CD4-positive, alpha-beta T cell treated with Interferon gamma for 1 hour (primary cell): ENCODE results near the gene ATP2A3.
A peak's percentile ranks its signal among the peaks of the same experiment; 100 is the strongest.

Experiments used
- DNase-seq: peaks from one replicate; pipeline ENCODE4 v3.0.0-alpha.2; 2020

ATP2A3 gene

GRCh38 chr17:3906881-3907280, 57.4 kb downstream of the ATP2A3 start:
- no peak for DNase-seq

DNA sequence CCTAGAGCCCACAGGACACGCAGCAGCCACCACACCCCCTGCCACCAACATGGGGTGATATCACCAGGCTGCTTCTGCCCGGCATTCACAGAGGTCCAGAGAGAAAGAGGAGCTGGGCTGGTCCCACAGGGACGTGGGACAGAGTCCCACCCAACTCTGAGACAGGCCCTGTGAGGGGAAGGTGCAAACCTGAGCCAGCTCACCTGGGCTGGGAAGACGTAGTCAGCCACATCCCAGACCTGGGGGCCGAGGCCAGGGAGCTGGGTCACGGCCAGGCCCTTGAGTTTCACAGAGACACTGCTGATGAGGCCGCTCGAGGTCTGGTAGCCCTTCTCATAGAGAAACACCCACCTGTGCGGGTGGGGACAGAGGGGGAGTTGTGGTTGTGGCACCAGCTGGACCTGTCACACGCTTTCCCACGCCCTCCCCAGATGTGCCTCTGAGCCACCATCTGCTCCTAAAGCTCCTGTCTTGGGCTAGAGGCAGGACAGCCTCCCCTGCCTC, 59.2 kb downstream of the ATP2A3 start:
- peak; percentile 23 for DNase-seq

DNA sequence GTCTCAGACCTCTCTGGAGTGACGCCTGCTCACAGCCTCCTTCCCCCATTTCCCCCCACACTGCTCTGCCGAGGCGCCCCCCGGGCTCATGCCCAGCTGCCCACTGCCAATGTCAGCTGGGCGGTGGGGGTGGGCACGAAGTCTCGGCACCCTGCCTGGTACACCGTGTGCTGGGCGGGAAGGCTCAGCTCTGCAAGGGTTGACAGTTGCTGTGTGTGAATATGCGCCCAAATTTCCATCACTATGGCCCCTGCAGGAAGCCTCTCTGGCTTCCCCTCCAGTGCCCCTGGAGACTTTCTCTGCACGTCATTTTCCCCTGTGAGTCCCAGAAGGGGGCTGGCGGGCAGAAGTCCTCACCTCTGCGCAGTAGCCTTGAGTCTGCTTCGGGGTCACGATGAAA, 59.7 kb downstream of the ATP2A3 start:
- no peak for DNase-seq

DNA sequence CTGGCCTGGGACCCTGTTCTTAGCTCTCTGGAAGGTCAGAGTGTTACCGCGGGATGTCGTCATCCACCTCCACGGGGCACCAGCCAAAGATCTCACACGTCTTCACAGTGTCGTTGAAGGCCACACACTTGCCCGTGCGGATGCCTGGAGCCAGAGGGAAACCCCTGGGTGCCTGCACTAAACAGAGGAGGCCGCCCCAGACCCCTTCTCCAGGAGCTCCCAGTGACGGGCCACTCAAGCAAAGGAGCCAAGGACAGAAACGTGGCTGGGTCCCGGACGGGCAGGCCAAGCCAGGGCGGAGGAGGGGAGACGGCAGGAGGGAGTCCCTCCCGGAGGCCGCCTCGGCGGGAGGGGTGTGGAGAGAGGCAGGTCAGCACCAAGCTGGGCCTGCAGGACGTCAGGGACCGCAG, 60.4 kb downstream of the ATP2A3 start:
- DNase-seq: no peak

DNA sequence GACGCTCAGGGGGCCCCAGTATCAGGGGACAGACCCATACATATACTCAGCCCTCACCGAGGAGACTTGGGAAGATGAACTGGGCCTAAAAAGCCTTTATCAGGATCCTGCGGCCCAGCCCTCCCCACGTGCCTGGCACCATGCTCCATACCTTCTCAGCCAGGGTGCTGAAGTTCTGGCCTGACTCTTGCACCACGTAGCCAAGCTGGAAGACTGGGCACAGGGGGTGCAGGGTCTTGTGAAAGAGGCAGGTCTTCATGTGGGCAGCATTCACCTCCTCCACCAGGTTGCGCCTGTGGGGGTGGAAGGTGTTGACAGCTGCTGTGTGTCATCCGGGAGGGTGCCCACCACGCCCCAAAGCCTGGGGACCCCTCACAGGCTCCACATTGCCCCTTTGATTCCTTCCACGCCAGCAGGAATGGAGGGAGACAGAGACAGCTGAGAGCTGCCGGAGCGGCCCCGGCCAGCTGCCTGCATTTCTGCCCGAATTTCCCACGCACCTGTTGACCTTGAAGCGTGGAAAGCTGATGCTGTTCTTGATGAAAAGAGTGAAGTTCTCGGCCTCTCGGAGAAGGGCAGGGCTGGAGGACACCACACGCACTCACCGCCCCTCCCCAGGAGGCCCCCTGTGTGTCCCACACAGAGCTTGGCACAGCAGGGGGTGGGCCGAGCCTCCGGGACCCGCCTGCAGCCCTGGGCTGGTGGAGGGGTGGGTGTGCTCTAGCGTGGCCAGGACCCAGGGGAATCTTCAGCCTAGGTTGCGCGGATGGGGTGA, 61.0 kb downstream of the ATP2A3 start:
- no peak for DNase-seq

GRCh38 chr17:3900646-3901045, 63.6 kb downstream of the ATP2A3 start:
- DNase-seq: no peak

- no peak for DNase-seq
Observed at GRCh38 chr17:3897731-3898130, 66.5 kb downstream of the ATP2A3 start.

- no peak for DNase-seq
Observed at GRCh38 chr17:3896968-3897235, 67.3 kb downstream of the ATP2A3 start.

- no peak for DNase-seq
Observed at GRCh38 chr17:3896108-3896967, 67.9 kb downstream of the ATP2A3 start.

- DNase-seq: no peak
Observed at GRCh38 chr17:3895354-3895753, 68.9 kb downstream of the ATP2A3 start.

- DNase-seq: no peak
Observed at GRCh38 chr17:3894911-3895343, 69.3 kb downstream of the ATP2A3 start.

DNA sequence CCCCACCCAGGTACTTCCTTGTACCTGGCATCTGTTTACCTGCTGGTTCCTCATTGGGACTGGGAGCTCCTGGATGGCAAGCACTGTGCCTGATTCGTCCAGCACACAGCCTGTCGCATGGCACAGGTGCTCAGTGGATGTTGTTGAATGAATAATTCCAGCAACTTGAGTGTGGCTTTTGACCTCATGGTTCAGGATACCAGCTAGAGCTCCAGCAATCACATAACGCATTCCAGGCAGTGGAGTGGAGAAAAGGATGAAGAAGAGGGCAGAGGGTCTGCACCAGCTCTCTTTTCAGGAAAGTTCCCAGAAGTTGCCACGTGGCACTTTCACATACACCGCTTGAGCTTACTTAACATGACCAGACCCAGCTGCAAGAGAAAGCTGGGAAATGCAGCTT, 70.0 kb downstream of the ATP2A3 start:
- DNase-seq: no peak

GRCh38 chr17:3893720-3894116, 70.5 kb downstream of the ATP2A3 start:
- DNase-seq: no peak

DNA sequence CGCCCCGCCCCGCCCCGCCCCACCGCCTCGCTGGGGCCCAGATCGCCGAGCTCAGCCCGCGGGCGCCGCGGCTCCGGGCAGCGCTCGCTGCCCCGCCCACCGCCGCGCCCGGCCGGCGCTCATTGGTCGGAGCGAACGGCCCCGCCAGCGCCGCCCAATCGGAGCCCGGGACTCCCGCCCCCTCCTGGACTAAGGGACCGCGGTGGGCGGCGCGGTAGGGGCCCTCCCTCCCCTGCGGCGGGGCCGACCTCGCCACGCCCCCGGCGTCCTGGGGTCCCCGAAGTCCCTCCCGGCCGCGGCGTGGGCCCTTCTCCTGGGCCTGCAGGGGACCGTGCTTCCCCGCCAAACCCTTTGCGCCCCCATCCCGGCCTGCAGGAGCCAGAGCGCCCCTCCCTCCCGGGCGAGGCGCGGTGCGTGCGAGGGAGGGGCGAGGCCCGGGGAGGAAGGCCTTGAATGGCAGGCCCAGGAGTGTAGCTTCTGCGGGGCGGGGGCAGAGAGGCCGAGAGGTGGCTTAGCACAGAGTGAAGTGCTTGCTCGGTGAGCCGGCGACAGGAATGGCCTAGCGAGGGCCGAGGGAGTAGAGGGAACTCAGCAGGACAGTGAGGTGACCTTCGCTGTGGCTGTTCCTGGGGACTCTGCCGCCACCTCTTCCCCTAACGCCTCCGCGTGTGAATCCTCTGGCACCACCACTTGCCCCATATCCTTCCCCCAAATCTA, 71.1 kb downstream of the ATP2A3 start, which contains the start of gene CAMKK1:
Gene CAMKK1, minus strand, starts transcription at position 51 of the 717 bp plus-strand sequence. CDS start 7,366 bp downstream, outside the sequence.
- DNase-seq: peak; percentile 87

GRCh38 chr17:3892095-3892998, 71.9 kb downstream of the ATP2A3 start:
- DNase-seq: peak; percentile 87

DNA sequence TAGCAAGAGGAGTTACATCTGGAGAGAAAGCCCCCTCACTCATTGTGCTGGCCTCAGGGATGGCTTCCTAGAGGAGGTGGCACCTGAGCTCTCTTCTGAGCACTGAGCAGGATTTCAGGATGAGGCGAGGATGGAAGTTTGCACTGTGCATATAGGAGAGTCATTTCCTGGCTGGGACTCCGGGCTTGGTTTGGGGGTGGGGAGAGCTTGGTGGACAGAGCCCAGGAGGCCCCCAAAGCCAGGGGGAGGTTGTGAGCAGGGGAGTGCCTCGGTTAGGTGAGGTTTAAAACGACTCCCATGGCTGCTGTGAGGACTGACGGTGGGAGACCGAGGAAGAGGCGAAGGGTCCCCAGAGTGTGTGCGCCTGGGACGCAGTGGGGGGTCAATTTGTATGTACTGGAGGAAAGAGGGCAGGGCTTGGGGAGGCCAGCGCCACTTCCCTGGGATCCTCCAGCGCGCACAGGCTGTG, 72.6 kb downstream of the ATP2A3 start:
- no peak for DNase-seq

GRCh38 chr17:3890878-3891219, 73.4 kb downstream of the ATP2A3 start:
- DNase-seq: no peak

- no peak for DNase-seq
Observed at GRCh38 chr17:3890082-3890877, 74.0 kb downstream of the ATP2A3 start.

DNA sequence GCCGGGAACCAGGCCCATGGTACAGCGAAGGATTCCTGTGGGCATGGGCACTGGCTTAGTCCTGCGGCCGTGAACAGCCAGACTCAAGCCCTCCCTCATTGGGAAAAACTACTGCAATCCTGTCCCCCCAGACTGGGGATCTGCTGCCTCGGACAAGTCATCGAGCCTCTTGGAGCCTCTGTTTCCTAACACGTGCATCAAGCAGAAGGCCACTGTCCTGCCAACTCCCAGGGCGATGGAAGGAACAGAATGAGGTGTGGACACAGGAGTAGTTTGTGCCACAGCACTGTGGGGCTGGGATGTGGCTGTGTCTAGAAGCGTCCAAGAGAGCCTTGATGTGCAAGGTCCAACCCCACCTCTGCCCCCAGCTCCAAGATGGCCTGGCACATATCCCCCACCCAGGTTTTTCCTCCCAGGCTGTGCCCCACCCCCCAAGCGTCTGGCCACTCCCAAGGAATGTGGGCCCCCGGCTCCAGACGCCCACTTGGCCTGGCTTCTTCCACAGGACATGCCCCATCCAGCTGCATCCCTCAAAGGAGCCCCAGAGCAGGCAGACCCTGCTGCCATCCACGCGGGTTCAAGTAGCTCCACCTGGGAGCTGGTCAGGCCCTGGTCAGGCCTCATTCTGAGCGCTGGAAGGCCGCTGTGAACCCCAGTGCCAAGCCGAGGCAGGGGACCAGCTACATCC, 74.8 kb downstream of the ATP2A3 start:
- DNase-seq: no peak

DNA sequence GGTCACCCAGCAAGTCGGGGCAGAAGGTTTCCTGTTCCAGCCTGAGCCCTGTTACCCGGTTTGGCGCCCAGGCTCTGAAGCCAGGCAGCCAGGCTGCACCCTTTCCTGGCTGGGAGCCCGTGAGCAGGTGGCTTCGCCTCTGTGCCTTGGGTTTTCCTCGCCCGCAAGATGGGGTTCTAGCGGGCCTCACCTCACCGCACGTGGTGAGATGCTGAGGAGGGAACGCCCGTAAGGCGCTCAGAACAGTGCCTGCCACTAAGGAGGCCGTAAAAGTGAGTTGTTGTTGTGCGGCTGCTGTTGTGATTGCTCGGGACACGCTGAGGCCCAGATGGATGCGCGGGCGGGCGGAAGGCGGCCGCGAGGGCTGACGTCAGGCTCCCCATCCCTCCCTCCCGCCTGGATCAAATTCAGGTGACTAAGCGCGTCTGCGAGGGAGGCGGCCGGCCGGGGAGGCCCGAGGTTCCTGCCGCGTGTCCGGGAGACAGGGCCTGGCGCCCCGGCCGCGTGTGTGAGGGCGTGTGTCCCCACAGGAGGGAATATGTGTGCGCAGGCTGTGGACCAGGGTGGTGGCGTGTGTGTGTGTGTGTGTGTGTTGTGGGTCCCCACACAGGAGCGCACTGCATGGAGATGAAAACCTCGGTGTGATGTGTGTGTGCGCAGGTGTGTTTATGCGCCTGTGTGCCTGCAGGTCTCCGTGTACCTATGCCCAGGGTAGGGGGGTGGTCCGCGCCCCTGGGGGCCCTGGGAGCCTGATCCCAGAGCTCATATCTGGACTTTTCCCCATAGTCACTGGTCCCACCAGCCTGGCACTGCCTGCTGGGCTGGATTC, 75.7 kb downstream of the ATP2A3 start:
- DNase-seq: no peak
